Activated T-helper 1 cell treated with anti-CD3 and anti-CD28 coated beads, Interleukin-12 subunit alpha, Interleukin-12 subunit beta, Interleukin-2, Interleukin-4 antibody, amounts not matched to agents 30 ng/mL and 10 ng/mL and 1 ng/mL, durations not matched to agents 14 hours and 24 hours and 36 hours (primary cell): ENCODE data around the gene SPNS1. TPM values are rescaled to one million over a fixed set of nuclear protein-coding genes. Genes with fewer than 3 reads are reported as not detected.
A peak's percentile ranks its signal among the peaks of the same experiment; 100 is the strongest.
"Not testable (repeated sequence)": the region's sequence is repeated elsewhere in the genome, so short reads cannot be mapped to it uniquely, and the experiment has no call there.

Source experiments
- DNase-seq: peaks from one replicate; pipeline ENCODE4 v3.0.0; 2021; ENCODE audit warnings: low spot score
- H3K27ac Mint-ChIP-seq: one replicate; pipeline ENCODE4 v1.8.0; 2021; ENCODE audit warnings: mild to moderate bottlenecking, mixed read lengths
- H3K27me3 Mint-ChIP-seq: one replicate; pipeline ENCODE4 v1.8.0; 2022; ENCODE audit warnings: mild to moderate bottlenecking, moderate library complexity, mixed read lengths; ENCODE audit not compliant: insufficient read depth
- H3K36me3 Mint-ChIP-seq: one replicate; pipeline ENCODE4 v1.8.0; 2021; ENCODE audit warnings: low read depth, mixed read lengths
- H3K4me1 Mint-ChIP-seq: one replicate; pipeline ENCODE4 v1.8.0; 2021; ENCODE audit warnings: low read depth, mixed read lengths
- H3K4me3 Mint-ChIP-seq: one replicate; pipeline ENCODE4 v1.8.0; 2021; ENCODE audit warnings: mild to moderate bottlenecking, moderate library complexity, mixed read lengths
- H3K9me3 Mint-ChIP-seq: one replicate; pipeline ENCODE4 v1.8.0; 2021; ENCODE audit warnings: mixed read lengths
- intact Hi-C: fragments of 100-400 bp; cut with micrococcal nuclease; formaldehyde crosslinking; loops from one replicate; pipeline ENCODE4 v1.15.1; 2024
- total RNA-seq: library from RNA; stranded (reverse); gene quantifications from 2 replicates; pipeline ENCODE4 v1.2.3, GENCODE V29; 2022

The SPNS1 gene
- total RNA-seq, 1 donor from 2014 or later = 26.9 TPM

GRCh38 chr16:28936784-28937155 is 37.8 kb upstream of the SPNS1 start:
- Mint-ChIP-seq H3K27ac (peak overlapping the region; percentile 27), H3K4me1 (peaks cover 11% of the 10 kb centered on the region)

GRCh38 chr16:28937222-28937876 is 37.2 kb upstream of the SPNS1 start:
- H3K4me1 Mint-ChIP-seq = peaks cover 11% of the 10 kb centered on the region

More at GRCh38 chr16:28936784-28937155, 37.8 kb upstream of the SPNS1 start:
- peak overlapping the region; percentile 62 for H3K4me3 Mint-ChIP-seq
- H3K9me3 Mint-ChIP-seq = no peaks in the 10 kb centered on the region
- peaks cover 2% of the 10 kb centered on the region for H3K36me3 Mint-ChIP-seq
- no peak for DNase-seq
- H3K27me3 Mint-ChIP-seq = peaks cover 2% of the 10 kb centered on the region
- intact Hi-C loops = loop anchor here (1.0 kb wide), 3 partner anchors 9 to 57 kb away; partner anchors contain the start of gene RABEP2

GRCh38 chr16:28938721-28939120 is 35.9 kb upstream of the SPNS1 start:
- peaks cover 2% of the 10 kb centered on the region for H3K27me3 Mint-ChIP-seq
- H3K4me1 Mint-ChIP-seq = peaks cover 13% of the 10 kb centered on the region
- H3K27ac Mint-ChIP-seq = no peak overlapping the region
- intact Hi-C loops = no loop called here
- H3K36me3 Mint-ChIP-seq = peaks cover 2% of the 10 kb centered on the region
- no peak overlapping the region for H3K4me3 Mint-ChIP-seq
- H3K9me3 Mint-ChIP-seq = no peaks in the 10 kb centered on the region
- no peak for DNase-seq

More at GRCh38 chr16:28937222-28937876, 37.2 kb upstream of the SPNS1 start:
- Mint-ChIP-seq H3K36me3 (peaks cover 2% of the 10 kb centered on the region), H3K9me3 (no peaks in the 10 kb centered on the region), H3K4me3 (no peak overlapping the region), H3K27ac (no peak overlapping the region), H3K27me3 (peaks cover 2% of the 10 kb centered on the region)
- intact Hi-C loops = no loop called here
- DNase-seq = no peak

GRCh38 chr16:28939825-28940224 is 34.8 kb upstream of the SPNS1 start:
- H3K9me3 Mint-ChIP-seq, DNase-seq, intact Hi-C loops: not testable (repeated sequence)

GRCh38 chr16:28943281-28943680 is 31.3 kb upstream of the SPNS1 start:
- Mint-ChIP-seq H3K4me3 (no peak overlapping the region), H3K9me3 (no peaks in the 10 kb centered on the region), H3K36me3 (no peaks in the 10 kb centered on the region), H3K27me3 (no peaks in the 10 kb centered on the region), H3K4me1 (peaks cover 18% of the 10 kb centered on the region), H3K27ac (no peak overlapping the region)
- intact Hi-C loops = no loop called here
- DNase-seq = no peak

More at GRCh38 chr16:28939825-28940224, 34.8 kb upstream of the SPNS1 start:
- peaks cover 20% of the 10 kb centered on the region for H3K4me1 Mint-ChIP-seq
- H3K27me3 Mint-ChIP-seq, H3K27ac Mint-ChIP-seq, H3K36me3 Mint-ChIP-seq, H3K4me3 Mint-ChIP-seq: not testable (repeated sequence)

GRCh38 chr16:28946681-28947080 is 27.9 kb upstream of the SPNS1 start:
- Mint-ChIP-seq H3K9me3 (no peaks in the 10 kb centered on the region), H3K4me3 (no peak overlapping the region), H3K36me3 (peaks cover 2% of the 10 kb centered on the region), H3K27me3 (no peaks in the 10 kb centered on the region), H3K4me1 (peaks cover 22% of the 10 kb centered on the region), H3K27ac (no peak overlapping the region)
- DNase-seq = no peak
- intact Hi-C loops = no loop called here

GRCh38 chr16:28950648-28951409 is 23.7 kb upstream of the SPNS1 start, which contains the start of gene NFATC2IP:
TSS of gene NFATC2IP (plus strand) at chr16:28950937. CDS start at chr16:28951012, 75 bp downstream.
- Mint-ChIP-seq H3K4me1 (peaks cover 33% of the 10 kb centered on the region), H3K36me3 (peaks cover 20% of the 10 kb centered on the region), H3K4me3 (peak within 1 kb of the TSS; percentile 95), H3K27ac (peak within 1 kb of the TSS; percentile 95), H3K27me3 (no peaks in the 10 kb centered on the region), H3K9me3 (no peaks in the 10 kb centered on the region)
- peak; percentile 99 for DNase-seq
- intact Hi-C loops = loop anchor here (1.0 to 5.0 kb wide), 6 partner anchors 23 to 399 kb away; partner anchors contain the start of genes RABEP2, SGF29, SH2B1 and SPNS1

GRCh38 chr16:28951410-28951943 is 23.1 kb upstream of the SPNS1 start:
- intact Hi-C loops = loop anchor here (5.0 kb wide), 1 partner anchor 399 kb away; the partner anchor contains the start of gene SGF29
- Mint-ChIP-seq H3K27me3 (no peaks in the 10 kb centered on the region), H3K36me3 (peaks cover 22% of the 10 kb centered on the region), H3K4me3 (peak overlapping the region; percentile 95), H3K9me3 (no peaks in the 10 kb centered on the region), H3K27ac (peak overlapping the region; percentile 78), H3K4me1 (peaks cover 30% of the 10 kb centered on the region)
- no peak for DNase-seq

GRCh38 chr16:28958216-28958615 is 16.4 kb upstream of the SPNS1 start:
- no peak overlapping the region for H3K27ac Mint-ChIP-seq
- peaks cover 48% of the 10 kb centered on the region for H3K36me3 Mint-ChIP-seq

GRCh38 chr16:28958836-28959235 is 15.7 kb upstream of the SPNS1 start:
- H3K9me3 Mint-ChIP-seq = no peaks in the 10 kb centered on the region
- no peak for DNase-seq
- H3K4me1 Mint-ChIP-seq = peaks cover 7% of the 10 kb centered on the region
- H3K4me3 Mint-ChIP-seq = no peak overlapping the region
- intact Hi-C loops = no loop called here
- no peaks in the 10 kb centered on the region for H3K27me3 Mint-ChIP-seq
- H3K36me3 Mint-ChIP-seq = peaks cover 47% of the 10 kb centered on the region
- no peak overlapping the region for H3K27ac Mint-ChIP-seq

More at GRCh38 chr16:28958216-28958615, 16.4 kb upstream of the SPNS1 start:
- Mint-ChIP-seq H3K4me3 (no peak overlapping the region), H3K9me3 (no peaks in the 10 kb centered on the region), H3K27me3 (no peaks in the 10 kb centered on the region), H3K4me1 (peaks cover 10% of the 10 kb centered on the region)
- intact Hi-C loops = no loop called here
- no peak for DNase-seq

GRCh38 chr16:28964072-28964471 is 10.5 kb upstream of the SPNS1 start:
- H3K4me3 Mint-ChIP-seq = no peak overlapping the region
- no peak for DNase-seq
- no peak overlapping the region for H3K27ac Mint-ChIP-seq
- no peaks in the 10 kb centered on the region for H3K27me3 Mint-ChIP-seq
- intact Hi-C loops = no loop called here
- no peaks in the 10 kb centered on the region for H3K9me3 Mint-ChIP-seq
- H3K4me1 Mint-ChIP-seq = no peaks in the 10 kb centered on the region
- H3K36me3 Mint-ChIP-seq = peaks cover 39% of the 10 kb centered on the region

GRCh38 chr16:28964496-28964895 is 10.1 kb upstream of the SPNS1 start:
- no peak overlapping the region for H3K27ac Mint-ChIP-seq
- no peak for DNase-seq
- H3K4me3 Mint-ChIP-seq = no peak overlapping the region
- peaks cover 36% of the 10 kb centered on the region for H3K36me3 Mint-ChIP-seq
- H3K27me3 Mint-ChIP-seq = no peaks in the 10 kb centered on the region
- H3K9me3 Mint-ChIP-seq = no peaks in the 10 kb centered on the region
- no peaks in the 10 kb centered on the region for H3K4me1 Mint-ChIP-seq
- intact Hi-C loops = no loop called here

- no peaks in the 10 kb centered on the region for H3K9me3 Mint-ChIP-seq
- H3K4me3 Mint-ChIP-seq = no peak overlapping the region
- H3K27ac Mint-ChIP-seq = no peak overlapping the region
- DNase-seq = no peak
- peaks cover 24% of the 10 kb centered on the region for H3K36me3 Mint-ChIP-seq
- H3K27me3 Mint-ChIP-seq = no peaks in the 10 kb centered on the region
- no peaks in the 10 kb centered on the region for H3K4me1 Mint-ChIP-seq
- intact Hi-C loops = no loop called here
These were observed 7.4 kb upstream of the SPNS1 start for GRCh38 chr16:28967156-28967555.
